Vagina (tissue), 2 donors: ENCODE measurements around the gene FAM3C.

ENCODE experiments used
- POLR2AphosphoS5 ChIP-seq, 2 donors: sonication (generic); formaldehyde crosslinking; IDR thresholded peaks; one replicate each; pipeline ENCODE4 v1.9.0; 2017; ENCODE audit warnings: antibody characterized with exemption in 2 of 2, mild to moderate bottlenecking in 2 of 2, low read depth in 1 of 2; ENCODE audit not compliant: insufficient read depth in 1 of 2
- TF ChIP-seq, protein P1 (sequence below), 3 experiments: fragments of 450-650 bp in 2 of 3; fragments of 200-600 bp in 1 of 3; sonication (generic) in 1 of 3; IDR thresholded peaks; one replicate each; pipeline ENCODE4 v1.5.1; 2017 to 2019; ENCODE audit warnings: antibody characterized with exemption in 3 of 3, mild to moderate bottlenecking in 2 of 3, moderate library complexity in 2 of 3

- no peak for TF ChIP-seq POLR2AphosphoS5 (IDR thresholded peaks at IDR 0.05; ENCODE audit: insufficient read depth in 1 of 2, low read depth in 1 of 2)
- TF ChIP-seq, protein P1, sequence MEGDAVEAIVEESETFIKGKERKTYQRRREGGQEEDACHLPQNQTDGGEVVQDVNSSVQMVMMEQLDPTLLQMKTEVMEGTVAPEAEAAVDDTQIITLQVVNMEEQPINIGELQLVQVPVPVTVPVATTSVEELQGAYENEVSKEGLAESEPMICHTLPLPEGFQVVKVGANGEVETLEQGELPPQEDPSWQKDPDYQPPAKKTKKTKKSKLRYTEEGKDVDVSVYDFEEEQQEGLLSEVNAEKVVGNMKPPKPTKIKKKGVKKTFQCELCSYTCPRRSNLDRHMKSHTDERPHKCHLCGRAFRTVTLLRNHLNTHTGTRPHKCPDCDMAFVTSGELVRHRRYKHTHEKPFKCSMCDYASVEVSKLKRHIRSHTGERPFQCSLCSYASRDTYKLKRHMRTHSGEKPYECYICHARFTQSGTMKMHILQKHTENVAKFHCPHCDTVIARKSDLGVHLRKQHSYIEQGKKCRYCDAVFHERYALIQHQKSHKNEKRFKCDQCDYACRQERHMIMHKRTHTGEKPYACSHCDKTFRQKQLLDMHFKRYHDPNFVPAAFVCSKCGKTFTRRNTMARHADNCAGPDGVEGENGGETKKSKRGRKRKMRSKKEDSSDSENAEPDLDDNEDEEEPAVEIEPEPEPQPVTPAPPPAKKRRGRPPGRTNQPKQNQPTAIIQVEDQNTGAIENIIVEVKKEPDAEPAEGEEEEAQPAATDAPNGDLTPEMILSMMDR (IDR thresholded peaks at IDR 0.05) = no peak
Measured at GRCh38 chr7:121371883-121372282, 24.2 kb downstream of the FAM3C start.
